HepG2 (cell line): Measurements from ENCODE around the gene GADD45A. TPM values are rescaled to one million over a fixed set of nuclear protein-coding genes. Genes with fewer than 3 reads are reported as not detected.
A peak's percentile ranks its signal among the peaks of the same experiment; 100 is the strongest.

Experiments
- ARID4A ChIP-seq: sonication (generic); formaldehyde crosslinking; IDR thresholded peaks from 2 replicates; pipeline ENCODE4 v1.5.0; 2020; ENCODE audit warnings: mild to moderate bottlenecking, missing genetic modification reagents, borderline replicate concordance
- ETV5 ChIP-seq: IDR thresholded peaks from 2 replicates; pipeline ENCODE4 v1.6.1; 2018; ENCODE audit warnings: missing biosample characterization, missing genetic modification reagents, inconsistent platforms, borderline replicate concordance
- TGIF2 ChIP-seq: IDR thresholded peaks from 2 replicates; pipeline ENCODE4 v1.6.1; 2016; ENCODE audit warnings: control low read depth, missing compliant biosample characterization
- ZFP41 ChIP-seq: sonication (generic); formaldehyde crosslinking; IDR thresholded peaks from 2 replicates; pipeline ENCODE4 v1.4.0; 2020; ENCODE audit warnings: mild to moderate bottlenecking, missing genetic modification reagents, borderline replicate concordance
- ZFP90 ChIP-seq: sonication (generic); formaldehyde crosslinking; IDR thresholded peaks from 2 replicates; pipeline ENCODE4 v1.8.0; 2022; ENCODE audit warnings: missing genetic modification reagents, mild to moderate bottlenecking, inconsistent platforms, borderline replicate concordance
- ZNF501 ChIP-seq: sonication (generic); formaldehyde crosslinking; IDR thresholded peaks from 2 replicates; pipeline ENCODE4 v1.5.1; 2020; ENCODE audit warnings: mild to moderate bottlenecking, moderate library complexity, missing genetic modification reagents
- ZNF580 ChIP-seq: IDR thresholded peaks from 2 replicates; pipeline ENCODE4 v1.6.1; 2016; ENCODE audit warnings: low read depth, borderline replicate concordance
- ZNF687 ChIP-seq: sonication (generic); formaldehyde crosslinking; IDR thresholded peaks from 2 replicates; pipeline ENCODE4 v1.5.1; 2020; ENCODE audit warnings: mild to moderate bottlenecking, missing genetic modification reagents, moderate library complexity
- polyA plus RNA-seq, 8 experiments: library from polyadenylated mRNA; depleted of rRNA in 3 of 8; stranded (reverse) in 7 of 8; unstranded in 1 of 8; fragments of >200 nt; fragmentation: Illumina TruSeq in 4 of 8; extraction: Trizol in 4 of 8; gene quantifications; 2 replicates each; pipeline versions ENCODE4 v1.2.1 to v1.2.3, GENCODE V29; 2011 to 2016; ENCODE audit warnings: low read depth in 4 of 8, missing spikeins in 1 of 8, mixed read lengths in 1 of 8; ENCODE audit not compliant: insufficient read depth in 1 of 8
- total RNA-seq, 5 experiments: library from RNA; depleted of rRNA; stranded (reverse); fragments of >200 nt; fragmentation: Illumina TruSeq; extraction: Trizol; gene quantifications; 2 replicates each; pipeline ENCODE4 v1.2.3, GENCODE V29; 2016; ENCODE audit warnings: low read depth in 1 of 5
- TF ChIP-seq, protein P1 (sequence below): IDR thresholded peaks from 2 replicates; pipeline ENCODE4 v1.6.1; 2016; ENCODE audit warnings: low read depth
- TF ChIP-seq, protein P2 (sequence below): sonication (generic); formaldehyde crosslinking; IDR thresholded peaks from 2 replicates; pipeline ENCODE4 v1.5.0; 2020; ENCODE audit warnings: mild to moderate bottlenecking, missing genetic modification reagents
- TF ChIP-seq, protein P3 (sequence below): sonication (generic); formaldehyde crosslinking; IDR thresholded peaks from 2 replicates; pipeline ENCODE4 v1.8.0; 2022; ENCODE audit warnings: missing genetic modification reagents, mild to moderate bottlenecking, inconsistent platforms, borderline replicate concordance

The GADD45A gene
- total and polyA plus RNA-seq, 2 of the 13 experiments (the other 11 are each of a cell fraction or from before 2014, with no cell fraction given), result 33.2 to 46.2 TPM

GRCh38 chr1:67735806-67736627 lies 51.0 kb downstream of the GADD45A start (continued):
- TF ChIP-seq ARID4A (CRISPR knock-in tag) (peak; percentile 34; the same call in 1 of the 2 replicates), TGIF2 (CRISPR knock-in tag) (0 out of 2 replicates have a peak, but pooled peaks have one; percentile 20), ZFP90 (CRISPR knock-in tag) (no peak), ETV5 (CRISPR knock-in tag) (peak; percentile 74), ZNF687 (peak; percentile 87), ZFP41 (CRISPR knock-in tag) (no peak), ZNF501 (peak; percentile 73), ZNF580 (CRISPR knock-in tag) (0 out of 2 replicates have a peak, but pooled peaks have one; percentile 35)
- TF ChIP-seq, protein P1, sequence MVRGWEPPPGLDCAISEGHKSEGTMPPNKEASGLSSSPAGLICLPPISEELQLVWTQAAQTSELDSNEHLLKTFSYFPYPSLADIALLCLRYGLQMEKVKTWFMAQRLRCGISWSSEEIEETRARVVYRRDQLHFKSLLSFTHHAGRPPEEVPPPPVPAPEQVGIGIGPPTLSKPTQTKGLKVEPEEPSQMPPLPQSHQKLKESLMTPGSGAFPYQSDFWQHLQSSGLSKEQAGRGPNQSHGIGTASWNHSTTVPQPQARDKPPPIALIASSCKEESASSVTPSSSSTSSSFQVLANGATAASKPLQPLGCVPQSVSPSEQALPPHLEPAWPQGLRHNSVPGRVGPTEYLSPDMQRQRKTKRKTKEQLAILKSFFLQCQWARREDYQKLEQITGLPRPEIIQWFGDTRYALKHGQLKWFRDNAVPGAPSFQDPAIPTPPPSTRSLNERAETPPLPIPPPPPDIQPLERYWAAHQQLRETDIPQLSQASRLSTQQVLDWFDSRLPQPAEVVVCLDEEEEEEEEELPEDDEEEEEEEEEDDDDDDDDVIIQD (CRISPR knock-in tag), result no peak
- TF ChIP-seq, protein P2, sequence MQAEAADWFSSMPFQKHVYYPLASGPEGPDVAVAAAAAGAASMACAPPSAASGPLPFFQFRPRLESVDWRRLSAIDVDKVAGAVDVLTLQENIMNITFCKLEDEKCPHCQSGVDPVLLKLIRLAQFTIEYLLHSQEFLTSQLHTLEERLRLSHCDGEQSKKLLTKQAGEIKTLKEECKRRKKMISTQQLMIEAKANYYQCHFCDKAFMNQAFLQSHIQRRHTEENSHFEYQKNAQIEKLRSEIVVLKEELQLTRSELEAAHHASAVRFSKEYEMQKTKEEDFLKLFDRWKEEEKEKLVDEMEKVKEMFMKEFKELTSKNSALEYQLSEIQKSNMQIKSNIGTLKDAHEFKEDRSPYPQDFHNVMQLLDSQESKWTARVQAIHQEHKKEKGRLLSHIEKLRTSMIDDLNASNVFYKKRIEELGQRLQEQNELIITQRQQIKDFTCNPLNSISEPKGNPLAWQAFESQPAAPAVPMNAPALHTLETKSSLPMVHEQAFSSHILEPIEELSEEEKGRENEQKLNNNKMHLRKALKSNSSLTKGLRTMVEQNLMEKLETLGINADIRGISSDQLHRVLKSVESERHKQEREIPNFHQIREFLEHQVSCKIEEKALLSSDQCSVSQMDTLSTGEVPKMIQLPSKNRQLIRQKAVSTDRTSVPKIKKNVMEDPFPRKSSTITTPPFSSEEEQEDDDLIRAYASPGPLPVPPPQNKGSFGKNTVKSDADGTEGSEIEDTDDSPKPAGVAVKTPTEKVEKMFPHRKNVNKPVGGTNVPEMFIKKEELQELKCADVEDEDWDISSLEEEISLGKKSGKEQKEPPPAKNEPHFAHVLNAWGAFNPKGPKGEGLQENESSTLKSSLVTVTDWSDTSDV (CRISPR knock-in tag), result no peak
- TF ChIP-seq, protein P3, sequence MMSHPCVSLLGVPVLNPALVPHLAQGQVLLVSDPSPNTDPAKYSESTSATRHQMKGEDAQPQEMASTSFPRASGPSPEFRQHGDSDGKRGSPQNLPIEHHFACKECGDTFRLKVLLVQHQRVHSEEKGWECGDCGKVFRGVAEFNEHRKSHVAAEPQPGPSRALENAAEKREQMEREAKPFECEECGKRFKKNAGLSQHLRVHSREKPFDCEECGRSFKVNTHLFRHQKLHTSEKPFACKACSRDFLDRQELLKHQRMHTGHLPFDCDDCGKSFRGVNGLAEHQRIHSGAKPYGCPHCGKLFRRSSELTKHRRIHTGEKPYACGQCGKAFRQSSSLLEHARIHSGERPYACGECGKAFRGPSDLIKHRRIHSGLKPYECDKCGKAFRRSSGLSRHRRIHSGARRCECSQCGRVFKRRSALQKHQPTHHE (CRISPR knock-in tag), result no peak
